PFSK-1 (cell line): ENCODE measurements around the gene SH3BGR.

ENCODE experiments used
- FOXP2 ChIP-seq: optimal IDR thresholded peaks from 2 replicates; pipeline ENCODE3; 2011; ENCODE audit warnings: borderline replicate concordance, control low read depth, inconsistent platforms; ENCODE audit not compliant: insufficient read depth; ENCODE audit errors: extremely low read length, extremely low read depth
- POLR2AphosphoS5 ChIP-seq: IDR thresholded peaks from 2 replicates; pipeline ENCODE4 v1.6.1; 2012; ENCODE audit warnings: low read depth, mild to moderate bottlenecking, control low read depth, low read length, moderate library complexity
- SIN3A ChIP-seq: IDR thresholded peaks from 2 replicates; pipeline ENCODE4 v1.6.1; 2012; ENCODE audit warnings: mild to moderate bottlenecking, low read length, moderate library complexity, borderline replicate concordance; ENCODE audit not compliant: insufficient read depth
- TAF1 ChIP-seq: IDR thresholded peaks from 2 replicates; pipeline ENCODE4 v1.6.1; 2012; ENCODE audit warnings: low read length, control low read depth, borderline replicate concordance; ENCODE audit not compliant: insufficient read depth
- TF ChIP-seq, protein P1 (sequence below), 2 experiments: IDR thresholded peaks; 2 replicates each; pipeline versions ENCODE4 v1.6.1 to v1.8.0; 2011 to 2012; ENCODE audit warnings: low read depth in 2 of 2, low read length in 2 of 2, control low read depth in 1 of 2, inconsistent platforms in 1 of 2, mild to moderate bottlenecking in 1 of 2, moderate library complexity in 1 of 2; ENCODE audit not compliant: insufficient read depth in 1 of 2

- TF ChIP-seq POLR2AphosphoS5 = no peak
- TF ChIP-seq FOXP2 = no peak
- no peak for TF ChIP-seq TAF1
- TF ChIP-seq, protein P1, sequence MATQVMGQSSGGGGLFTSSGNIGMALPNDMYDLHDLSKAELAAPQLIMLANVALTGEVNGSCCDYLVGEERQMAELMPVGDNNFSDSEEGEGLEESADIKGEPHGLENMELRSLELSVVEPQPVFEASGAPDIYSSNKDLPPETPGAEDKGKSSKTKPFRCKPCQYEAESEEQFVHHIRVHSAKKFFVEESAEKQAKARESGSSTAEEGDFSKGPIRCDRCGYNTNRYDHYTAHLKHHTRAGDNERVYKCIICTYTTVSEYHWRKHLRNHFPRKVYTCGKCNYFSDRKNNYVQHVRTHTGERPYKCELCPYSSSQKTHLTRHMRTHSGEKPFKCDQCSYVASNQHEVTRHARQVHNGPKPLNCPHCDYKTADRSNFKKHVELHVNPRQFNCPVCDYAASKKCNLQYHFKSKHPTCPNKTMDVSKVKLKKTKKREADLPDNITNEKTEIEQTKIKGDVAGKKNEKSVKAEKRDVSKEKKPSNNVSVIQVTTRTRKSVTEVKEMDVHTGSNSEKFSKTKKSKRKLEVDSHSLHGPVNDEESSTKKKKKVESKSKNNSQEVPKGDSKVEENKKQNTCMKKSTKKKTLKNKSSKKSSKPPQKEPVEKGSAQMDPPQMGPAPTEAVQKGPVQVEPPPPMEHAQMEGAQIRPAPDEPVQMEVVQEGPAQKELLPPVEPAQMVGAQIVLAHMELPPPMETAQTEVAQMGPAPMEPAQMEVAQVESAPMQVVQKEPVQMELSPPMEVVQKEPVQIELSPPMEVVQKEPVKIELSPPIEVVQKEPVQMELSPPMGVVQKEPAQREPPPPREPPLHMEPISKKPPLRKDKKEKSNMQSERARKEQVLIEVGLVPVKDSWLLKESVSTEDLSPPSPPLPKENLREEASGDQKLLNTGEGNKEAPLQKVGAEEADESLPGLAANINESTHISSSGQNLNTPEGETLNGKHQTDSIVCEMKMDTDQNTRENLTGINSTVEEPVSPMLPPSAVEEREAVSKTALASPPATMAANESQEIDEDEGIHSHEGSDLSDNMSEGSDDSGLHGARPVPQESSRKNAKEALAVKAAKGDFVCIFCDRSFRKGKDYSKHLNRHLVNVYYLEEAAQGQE (IDR thresholded peaks at IDR 0.05; ENCODE audit: insufficient read depth in 1 of 2, low read depth in 2 of 2, low read length in 2 of 2) = no peak
- no peak for TF ChIP-seq SIN3A
Observed at GRCh38 chr21:39430016-39430415, 21.8 kb upstream of the SH3BGR start.
